Smooth muscle cell (in vitro differentiated cells): Measurements from ENCODE around the gene CPED1. TPM values are rescaled to one million over a fixed set of nuclear protein-coding genes. Genes with fewer than 3 reads are reported as not detected.

Experiments
- DNase-seq: peaks from one replicate; lab custom pipeline; 2025; ENCODE audit not compliant: unreplicated experiment; lab: John Stamatoyannopoulos, UW
- H2AFZ ChIP-seq: fragments of 200-600 bp; sonication (generic); 2 replicates; pipeline ENCODE4 v1.6.0; 2016; ENCODE audit warnings: antibody characterized with exemption, low read depth, mild to moderate bottlenecking
- H3F3A ChIP-seq: fragments of 200-600 bp; sonication (generic); 2 replicates; pipeline ENCODE4 v1.6.0; 2017; ENCODE audit warnings: antibody characterized with exemption, low read depth
- H3K27ac ChIP-seq: fragments of 200-600 bp; sonication (generic); 2 replicates; pipeline ENCODE4 v1.5.1; 2016; ENCODE audit warnings: low read depth, mild to moderate bottlenecking
- H3K27me3 ChIP-seq: fragments of 200-600 bp; sonication (generic); 2 replicates; pipeline ENCODE4 v1.6.1; 2016; ENCODE audit warnings: low read depth, mild to moderate bottlenecking
- H3K36me3 ChIP-seq: fragments of 200-600 bp; sonication (generic); 2 replicates; pipeline ENCODE4 v1.5.1; 2016; ENCODE audit warnings: low read depth
- H3K4me1 ChIP-seq: fragments of 200-600 bp; sonication (generic); 2 replicates; pipeline ENCODE4 v1.5.1; 2016; ENCODE audit warnings: low read depth
- H3K4me2 ChIP-seq: fragments of 200-600 bp; sonication (generic); 2 replicates; pipeline ENCODE4 v1.6.0; 2016; ENCODE audit warnings: mild to moderate bottlenecking
- H3K4me3 ChIP-seq: fragments of 200-600 bp; sonication (generic); 2 replicates; pipeline ENCODE4 v1.5.1; 2016; ENCODE audit warnings: mild to moderate bottlenecking
- H3K79me2 ChIP-seq: fragments of 200-600 bp; sonication (generic); 2 replicates; pipeline ENCODE4 v1.6.0; 2016; ENCODE audit warnings: low read depth, mild to moderate bottlenecking
- H3K9ac ChIP-seq: fragments of 200-600 bp; sonication (generic); 2 replicates; pipeline ENCODE4 v1.6.0; 2016; ENCODE audit warnings: low read depth
- H3K9me3 ChIP-seq: fragments of 200-600 bp; sonication (generic); replicated peaks from 2 replicates; pipeline ENCODE4 v1.5.1; 2016; ENCODE audit warnings: low read depth
- H4K20me1 ChIP-seq: fragments of 200-600 bp; sonication (generic); 2 replicates; pipeline ENCODE4 v1.6.0; 2016; ENCODE audit warnings: low read depth
- WGBS: methylation state at CpG from one replicate; pipeline ENCODE4 v1.1.7; 2016; ENCODE audit warnings: low lambda C conversion rate; 5-methylcytosine and 5-hydroxymethylcytosine counted together
- polyA plus RNA-seq: library from polyadenylated mRNA; unstranded; fragments of >200 nt; fragmentation: Nextera tagmentation; extraction: Ambion mirVana; gene quantifications from 2 replicates; pipeline ENCODE4 v1.2.1, GENCODE V29; 2016
- total RNA-seq: library from RNA; depleted of rRNA; stranded (reverse); fragments of >200 nt; gene quantifications from 2 replicates; pipeline ENCODE4 v1.2.3, GENCODE V29; 2014
- TF ChIP-seq, protein P1 (sequence below): fragments of 200-600 bp; sonication (generic); IDR thresholded peaks from 2 replicates; pipeline ENCODE4 v1.5.1; 2017; ENCODE audit warnings: borderline replicate concordance, mild to moderate bottlenecking, antibody characterized with exemption; ENCODE audit not compliant: insufficient read depth, poor library complexity, severe bottlenecking

The CPED1 gene
- total and polyA plus RNA-seq, 2 experiments from 2014 or later = 9.5 to 12.9 TPM

DNA sequence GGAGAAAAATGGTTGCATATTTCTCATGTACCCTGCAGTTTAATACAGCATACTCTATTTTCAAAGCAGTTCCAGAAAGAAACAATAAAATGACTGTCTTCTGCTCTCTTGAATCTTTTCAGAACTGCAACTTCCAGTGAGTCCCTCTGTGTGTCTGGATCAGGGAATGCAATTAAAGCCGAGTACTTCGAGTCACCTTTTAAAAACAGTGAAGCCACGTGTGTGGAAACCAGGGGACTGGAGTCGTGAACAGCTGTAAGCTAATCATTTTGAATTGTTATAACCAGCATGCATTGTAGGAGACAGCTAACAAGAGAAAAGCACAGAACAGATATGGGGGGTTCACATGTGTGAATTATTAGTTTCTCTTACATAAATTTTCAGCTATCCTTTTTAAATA lies 109.1 kb downstream of the CPED1 start:
- H3K79me2 ChIP-seq = no peaks in the 10 kb centered on the region
- H3K36me3 ChIP-seq = no peaks in the 10 kb centered on the region
- H3K4me2 ChIP-seq = no peak overlapping the region
- H3K4me1 ChIP-seq = peaks cover under 1% of the 10 kb centered on the region
- H3F3A ChIP-seq = no peaks in the 10 kb centered on the region
- TF ChIP-seq, protein P1, sequence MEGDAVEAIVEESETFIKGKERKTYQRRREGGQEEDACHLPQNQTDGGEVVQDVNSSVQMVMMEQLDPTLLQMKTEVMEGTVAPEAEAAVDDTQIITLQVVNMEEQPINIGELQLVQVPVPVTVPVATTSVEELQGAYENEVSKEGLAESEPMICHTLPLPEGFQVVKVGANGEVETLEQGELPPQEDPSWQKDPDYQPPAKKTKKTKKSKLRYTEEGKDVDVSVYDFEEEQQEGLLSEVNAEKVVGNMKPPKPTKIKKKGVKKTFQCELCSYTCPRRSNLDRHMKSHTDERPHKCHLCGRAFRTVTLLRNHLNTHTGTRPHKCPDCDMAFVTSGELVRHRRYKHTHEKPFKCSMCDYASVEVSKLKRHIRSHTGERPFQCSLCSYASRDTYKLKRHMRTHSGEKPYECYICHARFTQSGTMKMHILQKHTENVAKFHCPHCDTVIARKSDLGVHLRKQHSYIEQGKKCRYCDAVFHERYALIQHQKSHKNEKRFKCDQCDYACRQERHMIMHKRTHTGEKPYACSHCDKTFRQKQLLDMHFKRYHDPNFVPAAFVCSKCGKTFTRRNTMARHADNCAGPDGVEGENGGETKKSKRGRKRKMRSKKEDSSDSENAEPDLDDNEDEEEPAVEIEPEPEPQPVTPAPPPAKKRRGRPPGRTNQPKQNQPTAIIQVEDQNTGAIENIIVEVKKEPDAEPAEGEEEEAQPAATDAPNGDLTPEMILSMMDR = no peak
- H3K9ac ChIP-seq = no peak overlapping the region
- H3K27ac ChIP-seq = no peak overlapping the region
- 54% methylated on average over 4 of the region's 4 CpGs for WGBS
- no peaks in the 10 kb centered on the region for H3K27me3 ChIP-seq
- no peak for DNase-seq
- no peaks in the 10 kb centered on the region for H3K9me3 ChIP-seq
- H2AFZ ChIP-seq = no peak overlapping the region
- no peaks in the 10 kb centered on the region for H4K20me1 ChIP-seq
- no peak overlapping the region for H3K4me3 ChIP-seq

DNA sequence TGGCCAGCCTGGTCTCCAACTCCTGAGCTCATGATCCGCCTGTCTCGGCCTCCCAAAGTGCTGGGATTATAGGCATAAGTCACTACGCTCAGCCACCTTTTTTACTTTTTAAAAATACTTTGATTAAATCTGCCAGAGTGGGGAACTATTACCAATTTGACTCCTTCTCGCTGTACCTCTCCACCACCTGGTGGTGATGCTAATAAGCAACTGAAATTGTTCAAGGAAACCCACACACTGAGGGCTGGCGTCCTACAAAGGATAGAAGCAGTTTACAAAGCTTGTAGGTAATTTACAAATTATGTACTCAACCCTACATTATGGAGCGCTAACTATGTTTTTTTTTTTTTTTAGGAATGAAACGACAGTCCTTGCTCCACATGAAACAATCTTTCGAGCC lies 111.1 kb downstream of the CPED1 start:
- TF ChIP-seq, protein P1 = no peak
- Histone ChIP-seq H3K27ac (no peak overlapping the region), H3K4me1 (peaks cover 4% of the 10 kb centered on the region), H3K9me3 (no peaks in the 10 kb centered on the region), H2AFZ (no peak overlapping the region), H3K4me3 (no peak overlapping the region), H3K27me3 (no peaks in the 10 kb centered on the region), H3K9ac (no peak overlapping the region), H3K4me2 (no peak overlapping the region), H4K20me1 (no peaks in the 10 kb centered on the region), H3K36me3 (no peaks in the 10 kb centered on the region), H3F3A (no peaks in the 10 kb centered on the region), H3K79me2 (no peaks in the 10 kb centered on the region)
- no peak for DNase-seq
- WGBS = 85% methylated on average over 8 of the region's 8 CpGs

DNA sequence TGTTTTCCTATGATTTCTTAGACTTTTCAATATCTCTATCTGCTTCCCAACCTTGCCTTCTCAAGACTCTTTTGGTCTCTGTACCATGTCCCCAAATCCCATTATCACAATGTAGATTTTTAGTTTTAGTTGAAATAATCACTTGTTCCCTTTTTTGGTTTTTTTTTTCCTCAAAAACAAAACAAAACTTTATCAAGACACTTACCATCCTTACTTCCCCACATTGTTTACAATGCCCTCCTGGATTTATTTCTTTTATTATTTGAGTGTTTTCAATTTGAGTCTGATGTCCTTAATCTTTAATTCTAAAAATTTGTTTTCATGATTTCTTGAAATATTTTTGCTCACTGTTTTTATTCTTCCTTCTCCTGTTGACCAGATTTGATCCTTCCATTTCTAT lies 112.6 kb downstream of the CPED1 start:
- no peak overlapping the region for H3K4me2 ChIP-seq
- H3K4me3 ChIP-seq = no peak overlapping the region
- no peak overlapping the region for H3K27ac ChIP-seq
- no peak for DNase-seq
- H3K27me3 ChIP-seq = no peaks in the 10 kb centered on the region
- H3K9me3 ChIP-seq = no peaks in the 10 kb centered on the region
- no peaks in the 10 kb centered on the region for H3F3A ChIP-seq
- TF ChIP-seq, protein P1 = no peak
- H3K36me3 ChIP-seq = no peaks in the 10 kb centered on the region
- no peak overlapping the region for H3K9ac ChIP-seq
- peaks cover 4% of the 10 kb centered on the region for H3K4me1 ChIP-seq
- no peaks in the 10 kb centered on the region for H4K20me1 ChIP-seq
- no peak overlapping the region for H2AFZ ChIP-seq
- no peaks in the 10 kb centered on the region for H3K79me2 ChIP-seq

DNA sequence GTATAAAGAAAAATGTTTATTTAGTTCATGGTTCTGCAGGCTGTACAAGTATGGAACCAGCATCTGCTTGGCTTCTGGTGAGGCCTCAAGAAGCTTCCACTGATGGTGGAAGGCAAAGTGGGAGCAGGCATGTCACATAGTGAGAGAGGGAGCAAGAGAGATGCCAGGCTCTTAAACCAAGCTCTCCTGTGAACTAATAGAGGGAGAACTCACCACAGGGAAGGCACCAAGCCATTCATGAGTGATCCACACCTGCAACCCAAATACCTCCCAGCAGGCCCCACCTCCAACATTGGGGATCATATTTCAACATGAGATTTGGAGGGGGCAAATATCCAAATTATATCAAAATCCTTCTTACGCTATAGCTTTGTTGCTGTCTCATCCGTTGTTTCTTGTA lies 113.1 kb downstream of the CPED1 start:
- Histone ChIP-seq H3K9me3 (no peaks in the 10 kb centered on the region), H3K4me2 (no peak overlapping the region), H3K27ac (no peak overlapping the region), H3K4me1 (peaks cover 4% of the 10 kb centered on the region), H3K79me2 (no peaks in the 10 kb centered on the region), H3K36me3 (no peaks in the 10 kb centered on the region), H3K9ac (no peak overlapping the region), H3F3A (no peaks in the 10 kb centered on the region), H3K27me3 (no peaks in the 10 kb centered on the region), H2AFZ (no peak overlapping the region), H3K4me3 (no peak overlapping the region), H4K20me1 (no peaks in the 10 kb centered on the region)
- no peak for DNase-seq
- TF ChIP-seq, protein P1 = no peak
- WGBS = 99% methylated on average over 2 of the region's 2 CpGs
